SK-N-MC (cell line): Measurements from ENCODE around the gene PTPN21.

Experiments used
- DNase-seq: peaks from one replicate; pipeline ENCODE4 v3.0.0-alpha.2; 2011; ENCODE audit warnings: low read depth, low spot score
- H3K27ac ChIP-seq: fragments of 200-600 bp; sonication (generic); 2 replicates; pipeline ENCODE4 v1.5.1; 2016; ENCODE audit warnings: mixed run types
- H3K36me3 ChIP-seq: fragments of 200-600 bp; sonication (generic); 2 replicates; pipeline ENCODE4 v1.6.1; 2017; ENCODE audit warnings: antibody characterized with exemption, low read length, mixed read lengths; ENCODE audit not compliant: insufficient read depth
- H3K4me3 ChIP-seq: fragments of 200-600 bp; sonication (generic); 2 replicates; pipeline ENCODE4 v1.5.1; 2016
- H3K9ac ChIP-seq: fragments of 200-600 bp; sonication (generic); 2 replicates; pipeline ENCODE4 v1.8.0; 2017; ENCODE audit warnings: mixed run types, mixed read lengths; ENCODE audit not compliant: insufficient read length
- H3K9me3 ChIP-seq: fragments of 200-600 bp; sonication (generic); 2 replicates; pipeline ENCODE4 v1.6.1; 2017; ENCODE audit warnings: low read depth, mild to moderate bottlenecking, antibody characterized with exemption, low read length, moderate library complexity, mixed read lengths
- EZH2 ChIP-seq: fragments of 200-600 bp; sonication (generic); IDR thresholded peaks from one replicate; pipeline ENCODE4 v1.6.1; 2017; ENCODE audit warnings: antibody characterized with exemption
- FOXP2 ChIP-seq: optimal IDR thresholded peaks from 2 replicates; pipeline ENCODE3; 2011; ENCODE audit warnings: mild to moderate bottlenecking, moderate library complexity; ENCODE audit not compliant: insufficient read depth; ENCODE audit errors: extremely low read length, control extremely low read depth
- POLR2AphosphoS5 ChIP-seq: IDR thresholded peaks from 2 replicates; pipeline ENCODE4 v1.6.1; 2012; ENCODE audit warnings: mild to moderate bottlenecking, low read depth, low read length, borderline replicate concordance

PTPN21 gene

GRCh38 chr14:88430976-88431375 lies 123.8 kb downstream of the PTPN21 start:
- no peak for DNase-seq
- Histone ChIP-seq H3K36me3 (no peaks in the 10 kb centered on the region), H3K9me3 (no peaks in the 10 kb centered on the region), H3K4me3 (no peak overlapping the region), H3K9ac (no peak overlapping the region), H3K27ac (no peak overlapping the region)
- TF ChIP-seq EZH2 (no peak), POLR2AphosphoS5 (no peak), FOXP2 (no peak)

DNA sequence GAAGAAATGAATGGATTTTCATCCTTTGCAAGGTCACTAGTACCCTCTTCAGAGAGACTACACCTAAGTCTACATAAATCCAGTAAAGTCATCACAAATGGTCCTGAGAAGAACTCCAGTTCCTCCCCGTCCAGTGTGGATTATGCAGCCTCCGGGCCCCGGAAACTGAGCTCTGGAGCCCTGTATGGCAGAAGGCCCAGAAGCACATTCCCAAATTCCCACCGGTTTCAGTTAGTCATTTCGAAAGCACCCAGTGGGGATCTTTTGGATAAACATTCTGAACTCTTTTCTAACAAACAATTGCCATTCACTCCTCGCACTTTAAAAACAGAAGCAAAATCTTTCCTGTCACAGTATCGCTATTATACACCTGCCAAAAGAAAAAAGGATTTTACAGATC lies 128.5 kb downstream of the PTPN21 start:
- TF ChIP-seq POLR2AphosphoS5, result no peak
- no peak for TF ChIP-seq FOXP2
- no peak for TF ChIP-seq EZH2
- Histone ChIP-seq H3K36me3 (no peaks in the 10 kb centered on the region), H3K9me3 (no peaks in the 10 kb centered on the region), H3K9ac (no peak overlapping the region), H3K27ac (no peak overlapping the region), H3K4me3 (no peak overlapping the region)
- DNase-seq, result no peak

DNA sequence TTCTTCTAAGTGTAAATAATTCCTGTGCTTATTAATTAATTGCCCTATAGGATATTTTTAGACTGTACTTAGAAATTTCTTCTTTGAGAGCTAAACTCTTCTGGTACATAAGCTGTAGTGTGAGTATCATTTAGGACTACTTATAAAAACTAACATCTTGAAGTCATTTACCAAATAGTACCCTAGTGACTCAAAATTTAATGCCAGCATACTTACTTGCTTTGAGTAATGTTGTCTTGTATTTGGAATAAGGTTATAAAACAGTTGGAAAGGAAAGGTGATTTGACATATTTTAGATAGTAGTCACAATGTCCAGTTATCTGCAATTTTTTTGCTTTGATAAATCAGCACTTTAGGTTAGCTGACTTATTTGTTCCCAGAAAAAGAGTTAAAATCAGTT lies 130.2 kb downstream of the PTPN21 start:
- H3K9me3 ChIP-seq, result no peaks in the 10 kb centered on the region
- no peak overlapping the region for H3K4me3 ChIP-seq
- DNase-seq, result no peak
- no peak for TF ChIP-seq FOXP2
- no peak for TF ChIP-seq EZH2
- no peak for TF ChIP-seq POLR2AphosphoS5
- no peak overlapping the region for H3K9ac ChIP-seq
- H3K36me3 ChIP-seq, result no peaks in the 10 kb centered on the region
- no peak overlapping the region for H3K27ac ChIP-seq

DNA sequence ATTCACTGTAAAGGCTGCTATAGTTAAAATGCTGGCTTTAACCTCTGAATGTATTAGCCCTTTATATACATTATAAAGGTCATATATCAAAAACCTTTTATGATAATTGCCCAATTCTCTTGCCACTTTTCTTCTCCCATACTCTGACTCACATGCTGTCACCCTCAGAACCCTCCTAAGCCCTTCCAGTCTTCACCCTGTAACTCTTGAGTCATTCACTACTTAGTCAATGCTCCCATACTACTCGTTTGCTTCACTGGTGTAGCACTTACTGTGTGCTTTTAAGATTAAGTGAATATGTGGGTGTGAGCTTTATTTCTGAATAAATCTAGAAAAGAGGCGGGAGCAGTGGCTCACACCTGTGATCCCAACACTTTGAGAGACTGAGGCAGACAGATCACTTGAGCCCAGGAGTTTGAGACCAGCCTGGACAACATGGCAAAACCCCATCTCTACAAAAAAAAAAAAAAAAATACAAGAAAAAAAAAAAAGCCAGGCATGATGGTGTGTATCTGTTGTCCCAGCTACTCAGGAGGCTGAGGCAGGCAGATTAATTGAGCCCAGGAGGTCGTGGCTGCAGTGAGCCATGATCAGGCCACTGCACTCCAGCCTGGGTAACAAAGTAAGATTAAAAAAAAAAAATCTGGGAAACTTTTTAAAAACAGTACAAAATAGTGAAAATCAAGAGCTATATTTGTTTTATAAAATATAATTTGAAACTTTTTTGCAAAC lies 131.7 kb downstream of the PTPN21 start:
- H3K9ac ChIP-seq, result no peak overlapping the region
- no peak for DNase-seq
- H3K36me3 ChIP-seq, result no peaks in the 10 kb centered on the region
- H3K9me3 ChIP-seq, result no peaks in the 10 kb centered on the region
- H3K4me3 ChIP-seq, result no peak overlapping the region
- H3K27ac ChIP-seq, result no peak overlapping the region
- TF ChIP-seq POLR2AphosphoS5 (no peak), EZH2 (no peak), FOXP2 (no peak)

DNA sequence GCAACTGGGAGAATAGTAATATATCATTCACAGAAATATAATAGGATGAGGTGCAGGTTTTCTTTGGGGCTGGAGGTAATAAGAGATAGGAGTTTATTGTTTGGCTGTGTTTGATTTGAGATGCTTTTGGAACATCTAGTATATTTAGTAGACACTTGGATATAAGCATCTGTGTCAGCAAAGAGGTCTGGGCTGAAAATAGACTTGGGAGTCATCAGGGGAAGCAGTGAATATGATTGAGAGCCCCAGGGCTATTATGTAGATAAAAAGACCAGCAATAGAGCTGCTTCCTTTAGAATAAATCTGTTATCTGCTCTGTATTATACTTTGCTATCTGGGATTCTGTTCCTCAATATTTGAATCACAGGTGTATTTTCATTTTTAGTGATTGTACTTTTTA lies 132.8 kb downstream of the PTPN21 start:
- Histone ChIP-seq H3K9ac (no peak overlapping the region), H3K9me3 (0 out of 2 replicates have a peak, but pooled peaks cover 2% of the 10 kb centered on the region), H3K27ac (no peak overlapping the region), H3K4me3 (no peak overlapping the region), H3K36me3 (no peaks in the 10 kb centered on the region)
- TF ChIP-seq EZH2, result no peak
- TF ChIP-seq FOXP2, result no peak
- TF ChIP-seq POLR2AphosphoS5, result no peak
- DNase-seq, result no peak

DNA sequence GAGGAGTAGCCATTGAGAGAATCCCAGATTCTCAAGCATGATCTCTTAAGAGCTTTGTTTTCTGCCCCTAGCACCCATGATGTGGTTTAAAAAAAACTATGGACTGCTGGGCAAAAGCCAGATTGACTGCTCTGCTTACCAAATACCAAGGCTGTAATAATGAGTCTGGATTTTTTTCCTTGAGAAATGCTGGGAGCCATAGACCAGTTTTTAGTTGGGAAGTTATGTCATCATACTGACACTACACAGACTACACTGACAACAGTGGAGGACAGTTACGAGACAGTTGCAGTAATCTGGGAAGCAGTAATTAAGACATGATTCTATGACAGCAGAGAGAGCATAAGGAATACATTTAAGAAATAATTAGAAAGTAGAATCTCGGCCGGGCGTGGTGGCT lies 133.5 kb downstream of the PTPN21 start:
- no peak overlapping the region for H3K4me3 ChIP-seq
- H3K27ac ChIP-seq, result no peak overlapping the region
- no peak overlapping the region for H3K9ac ChIP-seq
- TF ChIP-seq EZH2 (no peak), FOXP2 (no peak), POLR2AphosphoS5 (no peak)
- no peak for DNase-seq
- H3K36me3 ChIP-seq, result no peaks in the 10 kb centered on the region
- 0 out of 2 replicates have a peak, but pooled peaks cover 2% of the 10 kb centered on the region for H3K9me3 ChIP-seq

DNA sequence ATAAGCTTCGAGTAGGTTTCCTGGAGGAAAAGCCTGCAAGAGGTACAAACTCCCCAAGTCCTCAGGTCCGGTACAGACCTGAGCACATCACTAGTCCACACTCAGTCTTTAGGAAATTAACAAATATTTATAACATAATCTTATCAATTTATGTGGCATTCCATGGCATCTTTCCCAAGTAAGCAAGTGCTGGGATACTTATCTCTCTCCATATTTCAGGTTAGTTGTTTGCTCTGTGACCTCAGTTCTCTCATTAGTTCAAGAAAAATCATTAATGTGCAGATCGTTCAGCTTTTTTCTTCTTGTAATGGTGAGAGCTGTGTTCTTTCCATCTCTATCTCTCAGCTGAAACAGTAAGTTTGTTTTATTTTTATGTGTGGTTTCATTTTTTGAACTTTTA lies 134.6 kb downstream of the PTPN21 start:
- TF ChIP-seq POLR2AphosphoS5 (no peak), FOXP2 (no peak), EZH2 (no peak)
- Histone ChIP-seq H3K27ac (no peak overlapping the region), H3K4me3 (no peak overlapping the region), H3K36me3 (no peaks in the 10 kb centered on the region), H3K9ac (no peak overlapping the region), H3K9me3 (0 out of 2 replicates have a peak, but pooled peaks cover 2% of the 10 kb centered on the region)
- DNase-seq, result no peak

DNA sequence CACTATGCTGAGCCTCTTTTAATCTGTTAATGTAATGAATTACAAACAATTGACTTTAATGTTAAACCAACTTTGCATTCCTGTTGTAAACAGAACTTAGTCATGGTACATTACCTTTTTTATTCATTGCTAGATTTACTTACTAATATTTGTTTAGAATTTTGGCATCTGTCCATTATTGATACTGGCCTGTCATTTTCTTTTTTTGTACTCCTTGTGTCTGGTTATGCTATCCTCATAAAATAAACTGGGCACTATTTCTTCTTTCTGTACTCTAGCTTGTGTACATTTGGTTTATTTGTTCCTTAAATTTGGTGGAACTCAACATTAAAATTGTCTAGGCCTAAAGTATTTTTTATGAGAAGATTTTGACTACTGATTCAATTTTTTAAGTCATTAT lies 137.2 kb downstream of the PTPN21 start:
- Histone ChIP-seq H3K36me3 (no peaks in the 10 kb centered on the region), H3K4me3 (no peak overlapping the region), H3K9ac (no peak overlapping the region), H3K27ac (no peak overlapping the region), H3K9me3 (0 out of 2 replicates have a peak, but pooled peaks cover 2% of the 10 kb centered on the region)
- no peak for DNase-seq
- no peak for TF ChIP-seq EZH2
- TF ChIP-seq POLR2AphosphoS5, result no peak
- no peak for TF ChIP-seq FOXP2
